Inferior parietal cortex (tissue), 1 donor: ENCODE data around the gene ACOT7.

Source experiments
- DNase-seq: peaks from one replicate; pipeline ENCODE4 v3.0.0-alpha.2; 2016; ENCODE audit errors: extremely low spot score

Gene ACOT7

GRCh38 chr1:6248932-6249738 is 144.4 kb downstream of the ACOT7 start:
- no peak for DNase-seq

- no peak for DNase-seq
These were observed 145.3 kb downstream of the ACOT7 start for GRCh38 chr1:6248161-6248776.

- no peak for DNase-seq
These were observed 145.9 kb downstream of the ACOT7 start for GRCh38 chr1:6247651-6248050.

GRCh38 chr1:6246497-6247467 is 146.8 kb downstream of the ACOT7 start:
- DNase-seq = peak; percentile 72

DNA sequence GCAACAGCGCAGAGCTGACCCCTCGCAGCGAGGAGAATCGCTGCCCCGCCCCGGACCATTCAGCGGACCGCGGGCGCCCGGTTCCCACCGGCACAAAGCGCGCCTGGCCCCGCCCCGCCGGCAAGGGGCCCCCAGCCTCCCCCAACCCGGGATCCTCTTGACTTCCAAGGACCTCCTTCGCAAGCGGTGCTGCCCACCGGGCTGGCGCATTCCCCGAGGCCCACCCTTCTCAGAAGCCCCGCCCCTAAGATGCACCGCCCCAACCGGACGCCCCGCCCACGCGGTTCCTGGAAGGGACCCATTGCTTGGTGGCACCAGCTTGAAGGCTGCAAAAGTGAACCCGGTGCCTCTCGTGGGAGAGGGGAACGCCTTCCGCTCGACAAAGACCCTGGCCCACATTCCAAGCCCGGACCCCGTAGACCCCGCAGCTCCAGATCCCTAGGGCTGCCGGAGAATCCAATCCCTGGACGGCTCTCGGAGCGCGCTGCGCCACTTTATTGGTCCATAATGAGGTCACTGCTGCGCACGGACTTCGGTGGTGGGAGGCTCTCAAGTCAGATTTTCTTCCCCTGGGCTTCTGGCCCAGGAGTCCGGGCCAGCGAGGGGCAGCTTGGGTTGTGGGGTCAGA is 147.6 kb downstream of the ACOT7 start:
- DNase-seq = no peak

- DNase-seq = peak; percentile 56
These were observed 148.3 kb downstream of the ACOT7 start for GRCh38 chr1:6245086-6245868.

GRCh38 chr1:6244401-6245049 is 149.0 kb downstream of the ACOT7 start:
- DNase-seq = no peak

DNA sequence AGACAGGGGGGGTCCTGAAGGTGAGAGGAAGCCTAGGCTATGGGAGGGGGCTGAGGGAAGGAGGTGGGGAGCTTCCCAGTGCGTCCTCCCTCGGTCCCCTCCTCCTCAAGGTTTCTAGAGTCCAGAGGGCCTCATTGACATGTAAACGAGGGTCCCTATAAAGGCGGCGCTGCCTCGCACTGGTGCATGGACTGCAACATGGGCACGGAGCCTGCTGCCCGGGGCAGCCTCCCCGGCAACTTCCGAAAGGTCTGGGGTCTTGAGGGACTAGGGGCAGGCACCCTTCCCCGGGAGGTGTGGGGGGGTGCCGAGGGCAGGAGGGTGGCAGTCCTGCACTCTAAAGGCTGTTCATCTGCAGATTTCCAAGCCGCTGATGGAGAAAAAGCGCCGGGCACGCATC is 149.6 kb downstream of the ACOT7 start, which contains the start of gene HES3:
Gene HES3, plus strand, starts transcription at position 187 of the 400 bp plus-strand sequence. Its CDS starts 187 bp downstream, at position 374.
- no peak for DNase-seq

GRCh38 chr1:6243053-6243834 is 150.3 kb downstream of the ACOT7 start:
- DNase-seq = no peak

DNA sequence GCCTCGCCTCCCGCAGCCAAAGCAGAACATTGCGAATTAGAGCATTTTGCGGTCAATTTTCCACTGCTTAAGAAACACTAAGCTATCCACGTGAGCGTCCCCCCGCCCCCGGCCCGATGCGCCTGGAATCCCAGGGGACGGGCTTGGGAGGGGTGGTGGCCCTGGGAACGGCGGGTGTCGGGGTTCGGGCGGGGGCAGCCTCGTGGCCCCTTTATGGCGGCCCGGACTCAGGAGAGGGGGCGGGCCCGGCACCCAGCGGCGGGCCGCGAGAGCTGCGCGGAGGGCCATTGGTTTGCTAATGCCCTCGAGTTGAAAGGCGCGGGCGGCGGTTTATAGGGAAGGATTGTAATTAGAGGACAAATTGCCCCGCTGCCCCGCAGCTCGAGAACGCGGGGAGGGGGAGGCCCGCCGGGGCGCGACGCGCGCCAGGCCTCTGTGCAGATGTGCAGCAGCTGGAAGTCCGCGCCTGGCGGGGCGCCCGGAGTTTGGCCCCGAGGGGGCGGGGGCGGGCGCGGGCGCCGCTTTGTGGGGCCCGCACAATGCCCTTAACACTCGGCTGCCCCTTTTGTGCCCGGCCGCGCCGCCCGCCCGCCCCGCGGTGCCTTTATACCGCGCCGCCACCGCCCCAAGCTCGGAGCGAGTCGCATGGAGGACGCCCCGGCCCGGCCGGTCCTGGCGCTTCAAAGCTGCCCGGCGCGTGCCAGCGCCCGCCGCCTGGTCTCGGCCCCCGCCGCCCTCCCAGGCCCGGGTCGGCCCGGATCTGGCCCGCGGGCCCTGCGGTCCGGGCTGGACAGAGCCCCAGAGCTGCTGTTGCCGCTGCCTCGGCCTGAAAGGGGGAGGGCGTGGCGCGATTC is 151.5 kb downstream of the ACOT7 start:
- no peak for DNase-seq

DNA sequence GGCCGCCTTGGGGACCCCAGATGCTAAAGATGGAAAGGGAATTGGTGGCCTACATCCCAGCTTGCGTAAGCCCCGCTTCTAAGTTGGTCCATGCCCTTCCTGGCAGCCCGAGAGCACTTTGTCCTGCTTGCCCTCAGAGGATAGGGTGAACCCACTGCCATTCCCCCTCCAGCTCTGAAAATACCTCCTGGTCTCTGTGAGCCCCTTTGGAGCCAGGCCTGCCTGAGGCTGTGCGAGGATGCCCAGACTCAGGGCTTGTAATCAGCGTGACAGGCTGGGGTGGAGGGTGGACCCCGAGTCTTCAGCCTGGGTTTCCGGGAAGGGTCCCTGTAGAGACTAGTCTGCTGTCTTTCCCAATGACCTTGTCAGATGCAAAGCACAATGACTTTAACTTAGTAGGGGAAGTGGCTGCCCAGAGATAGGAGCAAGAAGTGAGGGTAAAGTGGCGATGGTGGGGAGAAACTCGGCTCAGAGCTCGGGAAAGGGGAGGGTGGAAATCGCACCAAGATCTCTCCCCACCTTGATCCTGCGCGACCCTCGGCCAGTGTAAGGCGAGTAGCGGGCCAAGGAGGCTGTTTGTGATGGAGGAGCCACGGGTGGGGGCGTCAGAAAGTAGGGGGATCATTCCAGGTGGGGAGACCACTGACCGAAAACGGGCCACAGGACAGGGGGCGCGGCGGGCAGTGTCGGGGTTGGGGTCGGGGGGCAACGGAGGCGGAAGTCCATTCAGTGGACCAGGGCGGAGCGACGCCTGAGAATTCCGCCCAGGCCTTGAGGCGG is 152.3 kb downstream of the ACOT7 start:
- DNase-seq = no peak

- no peak for DNase-seq
These were observed 153.4 kb downstream of the ACOT7 start for GRCh38 chr1:6239950-6240768.

GRCh38 chr1:6239213-6239752 is 154.3 kb downstream of the ACOT7 start:
- no peak for DNase-seq

DNA sequence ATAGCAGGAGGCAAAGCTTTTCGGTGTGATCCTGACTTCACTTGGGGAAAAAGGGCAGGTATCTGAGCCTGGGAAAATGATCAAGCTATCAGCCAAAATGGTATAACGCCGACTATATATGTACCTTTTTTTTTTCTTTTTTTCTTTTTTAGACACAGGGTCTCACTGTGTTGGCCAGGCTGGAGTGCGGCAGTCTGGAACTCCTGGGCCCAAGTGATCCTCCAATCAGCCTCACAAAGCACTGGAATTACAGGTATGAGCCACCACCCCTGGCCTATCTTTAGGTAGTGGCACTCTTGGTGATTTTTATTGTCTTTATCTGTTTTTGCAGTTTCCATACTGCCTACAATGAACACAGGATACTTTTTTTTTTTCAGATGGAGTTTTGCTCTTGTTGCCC is 156.5 kb downstream of the ACOT7 start:
- DNase-seq = no peak

DNA sequence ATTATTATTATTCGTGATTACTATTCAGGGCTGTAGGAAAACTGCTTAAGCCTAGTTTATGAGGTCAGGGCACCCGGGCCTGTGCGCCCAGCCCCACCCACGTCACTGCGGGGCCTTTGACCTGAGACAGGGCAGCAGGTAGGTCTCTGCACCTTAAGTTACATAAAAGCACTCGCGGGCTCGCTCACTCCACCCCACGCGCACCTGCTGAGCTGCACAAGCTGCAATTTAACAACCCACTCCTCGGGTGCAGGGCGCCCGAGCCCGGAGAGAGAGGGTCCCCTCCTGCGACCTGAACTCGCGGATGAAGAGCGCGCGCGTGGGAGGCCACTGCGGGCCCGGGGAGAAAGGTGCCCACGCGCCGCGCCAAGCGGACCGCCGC is 158.3 kb downstream of the ACOT7 start:
- DNase-seq = no peak

DNA sequence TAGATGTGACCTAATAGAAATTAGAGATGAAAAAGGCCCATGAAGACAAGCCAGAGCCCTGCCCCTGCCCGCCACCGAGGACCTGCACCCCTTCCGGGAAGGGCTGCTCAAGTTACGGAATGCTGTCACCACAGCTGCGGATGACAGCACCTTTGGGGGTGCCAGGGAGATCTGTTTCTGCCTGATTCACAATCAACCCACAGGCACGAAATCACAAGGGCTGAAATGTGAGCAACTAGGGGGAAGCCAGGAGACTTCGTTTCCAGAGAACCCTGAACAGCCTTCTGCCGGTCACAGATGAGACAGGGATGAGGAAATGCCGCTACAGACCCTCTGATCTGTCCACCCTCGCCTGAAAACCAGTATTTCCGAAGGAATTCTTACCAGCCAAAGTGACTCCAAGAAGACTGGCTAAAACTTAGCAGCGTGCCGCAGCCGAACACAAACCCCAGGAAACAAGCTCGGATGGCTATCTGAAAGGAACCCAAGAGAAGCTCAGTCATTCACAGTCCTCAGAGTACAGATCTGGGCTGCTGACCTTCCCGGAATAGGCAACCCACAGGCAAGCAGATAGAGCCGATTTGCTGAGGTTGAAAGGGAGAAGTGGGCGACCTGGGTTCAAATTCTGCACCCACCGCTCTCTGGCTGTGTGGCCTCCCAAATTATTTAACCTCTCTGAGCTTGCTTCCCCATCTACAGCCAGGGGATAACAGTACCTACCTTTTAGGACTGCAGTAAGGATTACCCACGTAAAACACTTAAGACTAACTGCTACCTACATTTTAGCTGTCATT is 158.9 kb downstream of the ACOT7 start:
- DNase-seq = no peak
